HG02798 (cell line): ENCODE data around the gene CCDC91.
"Not testable (repeated sequence)": the region's sequence is repeated elsewhere in the genome, so short reads cannot be mapped to it uniquely, and the experiment has no call there.

Experiments used
- ATAC-seq: cut with Tn5 transposase; IDR thresholded peaks from one replicate; pipeline ENCODE4 v1.9.1; 2021; ENCODE audit warnings: mild to moderate bottlenecking; ENCODE audit not compliant: unreplicated experiment, poor library complexity

Gene CCDC91

GRCh38 chr12:28427046-28427445, 236.8 kb downstream of the CCDC91 start:
- no peak for ATAC-seq

GRCh38 chr12:28440081-28440608, 249.9 kb downstream of the CCDC91 start:
- no peak for ATAC-seq

- no peak for ATAC-seq
These were observed 251.8 kb downstream of the CCDC91 start for GRCh38 chr12:28442101-28442500.

GRCh38 chr12:28443337-28443736, 253.1 kb downstream of the CCDC91 start:
- no peak for ATAC-seq

- ATAC-seq, result no peak
These were observed 255.8 kb downstream of the CCDC91 start for GRCh38 chr12:28446031-28446430.

GRCh38 chr12:28453686-28454085, 263.4 kb downstream of the CCDC91 start:
- no peak for ATAC-seq

GRCh38 chr12:28456934-28457710, 266.9 kb downstream of the CCDC91 start:
- no peak for ATAC-seq

GRCh38 chr12:28457785-28458184, 267.5 kb downstream of the CCDC91 start:
- ATAC-seq, result no peak

- ATAC-seq, result no peak
These were observed 269.2 kb downstream of the CCDC91 start for GRCh38 chr12:28459481-28459880.

- peak; percentile 64 for ATAC-seq
These were observed 270.3 kb downstream of the CCDC91 start for GRCh38 chr12:28460420-28461130.

GRCh38 chr12:28463396-28463795, 273.1 kb downstream of the CCDC91 start:
- no peak for ATAC-seq

- not testable (repeated sequence) for ATAC-seq
These were observed 281.5 kb downstream of the CCDC91 start for GRCh38 chr12:28471762-28472161.

GRCh38 chr12:28476206-28476605, 285.9 kb downstream of the CCDC91 start:
- not testable (repeated sequence) for ATAC-seq

- not testable (repeated sequence) for ATAC-seq
These were observed 288.8 kb downstream of the CCDC91 start for GRCh38 chr12:28479097-28479496.

- ATAC-seq, result no peak
These were observed 289.4 kb downstream of the CCDC91 start for GRCh38 chr12:28479683-28480082.

GRCh38 chr12:28484156-28484555, 293.9 kb downstream of the CCDC91 start:
- no peak for ATAC-seq

GRCh38 chr12:28486521-28486920, 296.3 kb downstream of the CCDC91 start:
- no peak for ATAC-seq

- ATAC-seq, result no peak
These were observed 299.0 kb downstream of the CCDC91 start for GRCh38 chr12:28489246-28489645.

- ATAC-seq, result peak; percentile 88
These were observed 307.7 kb downstream of the CCDC91 start for GRCh38 chr12:28497889-28498411.

GRCh38 chr12:28498850-28499249, 308.6 kb downstream of the CCDC91 start:
- no peak for ATAC-seq

GRCh38 chr12:28500373-28501024, 310.2 kb downstream of the CCDC91 start:
- ATAC-seq, result no peak
